DND-41 (cell line): ENCODE data around the gene ZPR1.

ENCODE experiments used
- ATAC-seq: fragments of 200-7000 bp; cut with Tn5 transposase; 3 replicates; pipeline ENCODE4 v1.9.1; 2021; ENCODE audit warnings: low read depth; ENCODE audit not compliant: insufficient read depth
- DNase-seq: peaks from one replicate; pipeline ENCODE4 v3.0.0-alpha.2; 2020
- H2AFZ ChIP-seq: 2 replicates; pipeline ENCODE4 v1.6.0; 2012; ENCODE audit warnings: low read depth, low read length
- H3K27ac ChIP-seq: 2 replicates; pipeline ENCODE4 v1.5.1; 2012; ENCODE audit warnings: low read length, inconsistent platforms
- H3K27me3 ChIP-seq: fragments of 200-600 bp; sonication (generic); 2 replicates; pipeline ENCODE4 v1.6.0; 2012; ENCODE audit warnings: low read length, mild to moderate bottlenecking, inconsistent platforms; ENCODE audit not compliant: insufficient read depth, poor library complexity
- H3K36me3 ChIP-seq: 2 replicates; pipeline ENCODE4 v1.5.1; 2012; ENCODE audit warnings: low read length, inconsistent platforms; ENCODE audit not compliant: insufficient read depth
- H3K4me1 ChIP-seq: 2 replicates; pipeline ENCODE4 v1.5.1; 2012; ENCODE audit warnings: mild to moderate bottlenecking, low read length; ENCODE audit not compliant: insufficient read depth
- H3K4me2 ChIP-seq: 2 replicates; pipeline ENCODE4 v1.6.0; 2012; ENCODE audit warnings: mild to moderate bottlenecking, moderate library complexity, low read length, inconsistent platforms; ENCODE audit not compliant: insufficient read depth
- H3K4me3 ChIP-seq, 2 experiments: fragments of 200-600 bp in 1 of 2; shearing (Covaris generic) in 1 of 2; 2 replicates each; pipeline ENCODE4 v1.5.1; 2012 to 2016; ENCODE audit warnings: inconsistent platforms in 2 of 2, low read length in 2 of 2, mild to moderate bottlenecking in 2 of 2, low read depth in 1 of 2, moderate library complexity in 1 of 2
- H3K79me2 ChIP-seq: 2 replicates; pipeline ENCODE4 v1.6.0; 2012; ENCODE audit warnings: low read length, inconsistent platforms; ENCODE audit not compliant: insufficient read depth
- H3K9ac ChIP-seq: 2 replicates; pipeline ENCODE4 v1.6.0; 2012; ENCODE audit warnings: low read depth, mild to moderate bottlenecking, inconsistent platforms, low read length, moderate library complexity
- H3K9me3 ChIP-seq: 2 replicates; pipeline ENCODE4 v1.5.1; 2012; ENCODE audit warnings: low read length, moderate library complexity, mild to moderate bottlenecking, inconsistent platforms; ENCODE audit not compliant: insufficient read depth, severe bottlenecking
- H4K20me1 ChIP-seq: 2 replicates; pipeline ENCODE4 v1.6.0; 2012; ENCODE audit warnings: low read length; ENCODE audit not compliant: insufficient read depth
- CTCF ChIP-seq: IDR thresholded peaks from 2 replicates; pipeline ENCODE4 v1.5.1; 2012; ENCODE audit warnings: borderline replicate concordance, low read length, moderate library complexity, mild to moderate bottlenecking; ENCODE audit not compliant: poor library complexity, severe bottlenecking; ENCODE audit errors: extremely low read depth
- EZH2 ChIP-seq: IDR thresholded peaks from 3 replicates; pipeline ENCODE4 v1.6.1; 2012; ENCODE audit warnings: borderline replicate concordance, low read depth, mild to moderate bottlenecking, moderate library complexity, low read length, inconsistent platforms; ENCODE audit not compliant: severe bottlenecking

ZPR1 gene

GRCh38 chr11:116798368-116798767 lies 10.5 kb upstream of the ZPR1 start:
- no peak overlapping the region for H3K4me2 ChIP-seq
- TF ChIP-seq EZH2 = no peak
- TF ChIP-seq CTCF = no peak
- no peaks in the 10 kb centered on the region for H3K27me3 ChIP-seq
- no peaks in the 10 kb centered on the region for H3K36me3 ChIP-seq
- H3K9ac ChIP-seq = no peak overlapping the region
- no peak for DNase-seq
- H3K4me3 ChIP-seq = no peak overlapping the region
- H2AFZ ChIP-seq = no peak overlapping the region
- no peaks in the 10 kb centered on the region for H3K9me3 ChIP-seq
- H3K4me1 ChIP-seq = no peaks in the 10 kb centered on the region
- H4K20me1 ChIP-seq = no peaks in the 10 kb centered on the region
- no peak for ATAC-seq
- H3K27ac ChIP-seq = no peak overlapping the region
- H3K79me2 ChIP-seq = no peaks in the 10 kb centered on the region

DNA sequence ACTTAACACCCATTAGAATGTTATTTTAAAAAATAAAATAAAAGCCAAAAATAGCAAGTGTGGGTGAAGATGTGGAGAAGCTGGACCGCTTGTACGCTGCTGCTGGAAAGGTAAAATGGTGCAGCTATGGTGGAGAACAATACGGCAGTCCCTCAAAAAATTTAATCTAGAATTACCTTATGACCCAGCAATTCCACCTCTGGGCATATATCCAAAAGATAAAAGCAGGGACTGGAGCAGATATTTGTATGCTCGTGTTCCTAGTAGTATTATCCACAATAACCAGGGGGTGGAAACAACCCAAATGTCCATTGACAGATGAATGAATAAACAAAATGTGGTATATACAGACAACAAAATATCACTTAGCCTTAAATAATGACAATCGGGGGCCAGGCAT lies 10.0 kb upstream of the ZPR1 start:
- no peaks in the 10 kb centered on the region for H4K20me1 ChIP-seq
- no peaks in the 10 kb centered on the region for H3K36me3 ChIP-seq
- TF ChIP-seq EZH2 = no peak
- no peak for TF ChIP-seq CTCF
- no peak overlapping the region for H3K4me2 ChIP-seq
- H2AFZ ChIP-seq = no peak overlapping the region
- H3K27me3 ChIP-seq = no peaks in the 10 kb centered on the region
- H3K27ac ChIP-seq = no peak overlapping the region
- no peak overlapping the region for H3K9ac ChIP-seq
- no peak overlapping the region for H3K4me3 ChIP-seq
- no peaks in the 10 kb centered on the region for H3K9me3 ChIP-seq
- DNase-seq (no peak), ATAC-seq (no peak)
- H3K79me2 ChIP-seq = no peaks in the 10 kb centered on the region
- H3K4me1 ChIP-seq = no peaks in the 10 kb centered on the region

- Histone ChIP-seq H2AFZ (no peak overlapping the region), H3K9me3 (no peaks in the 10 kb centered on the region), H4K20me1 (no peaks in the 10 kb centered on the region), H3K27me3 (no peaks in the 10 kb centered on the region), H3K4me2 (no peak overlapping the region), H3K9ac (no peak overlapping the region), H3K4me1 (peaks cover under 1% of the 10 kb centered on the region; the same call in 1 of the 2 replicates), H3K36me3 (no peaks in the 10 kb centered on the region), H3K4me3 (no peak overlapping the region), H3K79me2 (no peaks in the 10 kb centered on the region), H3K27ac (no peak overlapping the region)
- ATAC-seq (no peak), DNase-seq (no peak)
- no peak for TF ChIP-seq EZH2
- no peak for TF ChIP-seq CTCF
Observed at GRCh38 chr11:116796548-116796947, 8.7 kb upstream of the ZPR1 start.

GRCh38 chr11:116794851-116795250 lies 7.0 kb upstream of the ZPR1 start:
- Histone ChIP-seq H4K20me1 (no peaks in the 10 kb centered on the region), H3K4me2 (no peak overlapping the region), H3K9ac (no peak overlapping the region), H3K79me2 (no peaks in the 10 kb centered on the region), H2AFZ (no peak overlapping the region), H3K27ac (no peak overlapping the region), H3K4me3 (no peak overlapping the region), H3K36me3 (no peaks in the 10 kb centered on the region), H3K27me3 (no peaks in the 10 kb centered on the region), H3K4me1 (peaks cover 4% of the 10 kb centered on the region), H3K9me3 (no peaks in the 10 kb centered on the region)
- no peak for TF ChIP-seq CTCF
- TF ChIP-seq EZH2 = no peak
- ATAC-seq = no peak
- no peak for DNase-seq
